Right lobe of liver (tissue), 4 donors: Measurements from ENCODE around the gene PDSS2.

Experiments
- POLR2A ChIP-seq: fragments of 450-650 bp; IDR thresholded peaks from one replicate; pipeline ENCODE4 v1.6.1; 2017; ENCODE audit warnings: antibody characterized with exemption, mild to moderate bottlenecking
- TF ChIP-seq, protein P1 (sequence below), 4 donors: fragments of 200-600 bp in 3 of 4; fragments of 450-650 bp in 1 of 4; IDR thresholded peaks; one replicate each; pipeline versions ENCODE4 v1.5.1 to v1.8.0; 2016 to 2022; ENCODE audit warnings: antibody characterized with exemption in 4 of 4, mild to moderate bottlenecking in 2 of 4
- donor health status: DM: no; HTN: no; CAD: no.
- donor health status: DM: no; HTN: no; CAD: no.
- donor health status: DM: no; HTN: yes; CAD: no.

DNA sequence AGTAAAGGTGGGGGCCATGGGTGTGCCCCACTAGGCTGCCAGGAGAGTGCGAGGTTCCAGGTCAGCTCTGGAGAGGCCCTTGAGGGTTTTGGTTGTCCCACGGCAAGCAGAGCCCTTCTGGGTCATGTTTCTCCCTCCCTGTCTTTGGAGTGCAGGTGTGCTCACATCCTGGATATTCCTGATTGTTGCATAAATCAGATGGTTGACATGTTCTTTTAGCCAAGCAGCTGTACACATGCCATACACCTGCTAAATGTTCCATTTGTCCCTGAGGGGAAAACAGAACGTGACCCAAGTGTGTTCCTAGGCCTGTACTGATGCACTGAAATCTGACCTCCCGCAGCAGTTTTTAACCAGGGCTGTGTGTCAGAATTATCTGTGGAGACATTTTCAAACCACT, 266.5 kb downstream of the PDSS2 start:
- TF ChIP-seq POLR2A = no peak
- TF ChIP-seq, protein P1, sequence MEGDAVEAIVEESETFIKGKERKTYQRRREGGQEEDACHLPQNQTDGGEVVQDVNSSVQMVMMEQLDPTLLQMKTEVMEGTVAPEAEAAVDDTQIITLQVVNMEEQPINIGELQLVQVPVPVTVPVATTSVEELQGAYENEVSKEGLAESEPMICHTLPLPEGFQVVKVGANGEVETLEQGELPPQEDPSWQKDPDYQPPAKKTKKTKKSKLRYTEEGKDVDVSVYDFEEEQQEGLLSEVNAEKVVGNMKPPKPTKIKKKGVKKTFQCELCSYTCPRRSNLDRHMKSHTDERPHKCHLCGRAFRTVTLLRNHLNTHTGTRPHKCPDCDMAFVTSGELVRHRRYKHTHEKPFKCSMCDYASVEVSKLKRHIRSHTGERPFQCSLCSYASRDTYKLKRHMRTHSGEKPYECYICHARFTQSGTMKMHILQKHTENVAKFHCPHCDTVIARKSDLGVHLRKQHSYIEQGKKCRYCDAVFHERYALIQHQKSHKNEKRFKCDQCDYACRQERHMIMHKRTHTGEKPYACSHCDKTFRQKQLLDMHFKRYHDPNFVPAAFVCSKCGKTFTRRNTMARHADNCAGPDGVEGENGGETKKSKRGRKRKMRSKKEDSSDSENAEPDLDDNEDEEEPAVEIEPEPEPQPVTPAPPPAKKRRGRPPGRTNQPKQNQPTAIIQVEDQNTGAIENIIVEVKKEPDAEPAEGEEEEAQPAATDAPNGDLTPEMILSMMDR (IDR thresholded peaks at IDR 0.05) = no peak
